ENCODE measurements around the gene LDHD. TPM values are rescaled to one million over a fixed set of nuclear protein-coding genes. Genes with fewer than 3 reads are reported as not detected.

Gene LDHD
- total and polyA plus RNA-seq, 2 experiments from 2014 or later = 0.65 to 1.1 TPM

DNA sequence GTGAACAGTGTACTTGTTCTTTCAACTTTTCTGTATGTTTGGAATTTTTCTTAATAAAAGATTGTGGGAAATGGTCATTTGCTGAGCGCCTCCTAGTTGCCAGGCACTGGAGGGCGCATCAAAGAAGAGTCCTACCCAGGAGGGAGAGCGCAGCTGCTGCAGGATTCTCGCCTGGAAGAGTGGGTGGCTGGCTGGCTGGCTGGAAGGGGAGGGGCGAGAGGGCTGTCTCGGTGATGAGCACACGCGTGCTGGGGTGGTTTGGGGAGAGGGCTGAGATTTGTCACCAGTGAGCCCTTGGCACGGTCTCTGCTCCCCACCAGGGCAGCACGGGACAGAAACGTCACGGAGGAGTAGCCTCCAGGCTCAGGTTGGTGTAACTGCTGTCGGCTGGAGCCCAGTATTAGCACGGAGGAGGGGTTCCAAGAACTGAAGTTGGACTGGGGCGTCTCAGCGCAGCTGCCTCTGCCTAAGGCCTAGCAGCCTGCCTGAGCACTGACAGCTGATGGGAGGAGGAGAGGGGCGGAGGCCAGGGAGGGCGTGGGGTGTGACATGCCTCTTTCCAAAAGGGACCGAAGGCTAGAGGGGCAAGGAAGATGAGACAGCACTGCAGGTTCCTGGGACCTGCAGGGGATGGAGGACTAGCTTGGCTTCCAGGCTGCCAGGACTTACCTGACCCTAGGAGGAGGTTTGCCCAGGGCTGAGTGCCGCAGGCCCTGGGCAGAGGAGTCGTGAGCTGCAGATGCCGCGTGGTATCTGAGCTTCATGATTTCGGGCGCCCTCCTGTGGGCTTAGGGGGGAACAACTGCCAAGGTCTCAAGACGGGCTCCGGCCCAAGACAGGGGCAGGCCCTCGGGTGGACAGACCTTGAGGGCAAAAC, 5.7 kb downstream of the LDHD start:
- no peaks in the 10 kb centered on the region for H4K20me1 ChIP-seq (ENCODE audit: insufficient read depth)
- peak overlapping the region; percentile 60 for H3K4me3 ChIP-seq
- TF ChIP-seq EZH2 (IDR thresholded peaks at IDR 0.05; ENCODE audit: insufficient read depth, poor library complexity, severe bottlenecking) = no peak
- TF ChIP-seq EZH2phosphoT487 (IDR thresholded peaks at IDR 0.05; ENCODE audit: insufficient read depth, low read depth) = no peak
- H3K4me2 ChIP-seq (ENCODE audit: unreplicated experiment) = peak overlapping the region; percentile 83
- H3K27me3 ChIP-seq (replicated peaks; ENCODE audit: insufficient read depth) = no peaks in the 10 kb centered on the region
- no peaks in the 10 kb centered on the region for H3K79me2 ChIP-seq (ENCODE audit: insufficient read depth)
- H3F3A ChIP-seq (ENCODE audit: insufficient read depth) = peaks cover 17% of the 10 kb centered on the region
- peak; percentile 97 for DNase-seq
- peak overlapping the region; percentile 61 for H3K27ac ChIP-seq
- no peaks in the 10 kb centered on the region for H3K9me2 ChIP-seq (ENCODE audit: insufficient read depth)
- WGBS, 2 experiments (ENCODE audit: low coverage in 1 of 2, low lambda C conversion rate in 2 of 2, missing lambda C conversion rate in 2 of 2) = 2 to 3% methylated on average over 28 of the region's 28 CpGs
- no peaks in the 10 kb centered on the region for H3K36me3 ChIP-seq (ENCODE audit: low read depth)
- peak overlapping the region; percentile 50 for H3K9ac ChIP-seq
- in situ Hi-C loops (cut with MboI) = no loop called here
- no peaks in the 10 kb centered on the region for H3K9me3 ChIP-seq (ENCODE audit: low read depth)
- peaks cover 30% of the 10 kb centered on the region for H3K4me1 ChIP-seq (ENCODE audit: insufficient read depth)
- H2AFZ ChIP-seq = peak overlapping the region; percentile 66

DNA sequence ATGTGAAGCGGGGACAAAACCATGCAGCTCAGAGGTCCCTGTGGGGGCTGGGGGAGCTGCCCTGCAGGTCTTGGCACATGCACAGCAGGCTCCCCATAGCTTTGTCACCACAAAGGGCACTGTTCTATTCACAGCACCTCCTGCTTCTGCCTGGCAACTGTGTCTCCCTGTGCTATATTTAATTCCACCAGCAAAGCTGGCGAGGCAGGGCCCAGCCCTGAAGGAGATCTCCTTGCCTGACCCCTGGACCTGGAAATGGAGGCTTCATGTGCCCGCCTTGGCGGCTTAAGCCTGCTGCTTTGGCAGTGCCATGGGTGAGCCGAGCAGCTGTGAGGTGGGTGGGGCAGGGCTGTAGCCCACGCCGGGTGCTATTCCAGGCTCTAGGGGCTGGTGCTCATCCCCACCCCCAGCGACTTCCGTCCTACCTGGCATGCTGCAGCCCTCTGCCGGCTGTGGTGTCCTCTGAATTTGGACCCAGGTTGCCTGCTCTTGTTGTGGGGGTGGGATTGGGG, 6.8 kb downstream of the LDHD start:
- Histone ChIP-seq H3K27me3 (replicated peaks; ENCODE audit: insufficient read depth) (no peaks in the 10 kb centered on the region), H3K9me2 (ENCODE audit: insufficient read depth) (no peaks in the 10 kb centered on the region), H3K9ac (peak overlapping the region; percentile 50), H3K4me1 (ENCODE audit: insufficient read depth) (peaks cover 30% of the 10 kb centered on the region), H3K4me2 (ENCODE audit: unreplicated experiment) (peak overlapping the region; percentile 83), H3K4me3 (no peak overlapping the region), H3K9me3 (ENCODE audit: low read depth) (no peaks in the 10 kb centered on the region), H3K36me3 (ENCODE audit: low read depth) (no peaks in the 10 kb centered on the region), H2AFZ (no peak overlapping the region), H4K20me1 (ENCODE audit: insufficient read depth) (no peaks in the 10 kb centered on the region), H3F3A (ENCODE audit: insufficient read depth) (peaks cover 17% of the 10 kb centered on the region), H3K79me2 (ENCODE audit: insufficient read depth) (no peaks in the 10 kb centered on the region), H3K27ac (peak overlapping the region; percentile 61; the same call in 1 of the 2 replicates)
- in situ Hi-C loops (cut with MboI) = loop anchor here (5.0 kb wide), 1 partner anchor 107 kb away; no protein-coding TSS in a partner anchor
- TF ChIP-seq EZH2 (IDR thresholded peaks at IDR 0.05; ENCODE audit: insufficient read depth, poor library complexity, severe bottlenecking) (no peak), EZH2phosphoT487 (IDR thresholded peaks at IDR 0.05; ENCODE audit: insufficient read depth, low read depth) (no peak)
- no peak for DNase-seq
- 83% methylated on average over 10 of the region's 10 CpGs for WGBS, 2 experiments (ENCODE audit: low coverage in 1 of 2, low lambda C conversion rate in 2 of 2, missing lambda C conversion rate in 2 of 2)

GRCh38 chr16:75108792-75109731, 7.5 kb downstream of the LDHD start:
- Histone ChIP-seq H2AFZ (peak overlapping the region; percentile 53), H3K9ac (0 out of 2 replicates have a peak overlapping the region, but pooled peaks have one; percentile 11), H3K27me3 (replicated peaks; ENCODE audit: insufficient read depth) (no peaks in the 10 kb centered on the region), H3K4me1 (ENCODE audit: insufficient read depth) (peaks cover 30% of the 10 kb centered on the region), H3K9me2 (ENCODE audit: insufficient read depth) (no peaks in the 10 kb centered on the region), H3K9me3 (ENCODE audit: low read depth) (no peaks in the 10 kb centered on the region), H3K4me2 (ENCODE audit: unreplicated experiment) (peak overlapping the region; percentile 6), H3K36me3 (ENCODE audit: low read depth) (no peaks in the 10 kb centered on the region), H3K4me3 (no peak overlapping the region), H3F3A (ENCODE audit: insufficient read depth) (peaks cover 17% of the 10 kb centered on the region), H3K79me2 (ENCODE audit: insufficient read depth) (no peaks in the 10 kb centered on the region), H4K20me1 (ENCODE audit: insufficient read depth) (no peaks in the 10 kb centered on the region), H3K27ac (peak overlapping the region; percentile 39)
- in situ Hi-C loops (cut with MboI) = loop anchor here (5.0 kb wide), 1 partner anchor 107 kb away; no protein-coding TSS in a partner anchor
- WGBS, 2 experiments (ENCODE audit: low coverage in 1 of 2, low lambda C conversion rate in 2 of 2, missing lambda C conversion rate in 2 of 2) = 68 to 69% methylated on average over 27 of the region's 27 CpGs
- TF ChIP-seq EZH2 (IDR thresholded peaks at IDR 0.05; ENCODE audit: insufficient read depth, poor library complexity, severe bottlenecking) (no peak), EZH2phosphoT487 (IDR thresholded peaks at IDR 0.05; ENCODE audit: insufficient read depth, low read depth) (no peak)
- DNase-seq = peak; percentile 94

GRCh38 chr16:75107505-75107904, 9.1 kb downstream of the LDHD start:
- Histone ChIP-seq H3K9ac (no peak overlapping the region), H3K79me2 (ENCODE audit: insufficient read depth) (no peaks in the 10 kb centered on the region), H3K27ac (no peak overlapping the region), H3K9me2 (ENCODE audit: insufficient read depth) (no peaks in the 10 kb centered on the region), H3K9me3 (ENCODE audit: low read depth) (no peaks in the 10 kb centered on the region), H3F3A (ENCODE audit: insufficient read depth) (peaks cover 17% of the 10 kb centered on the region), H3K4me1 (ENCODE audit: insufficient read depth) (peaks cover 30% of the 10 kb centered on the region), H4K20me1 (ENCODE audit: insufficient read depth) (no peaks in the 10 kb centered on the region), H2AFZ (no peak overlapping the region), H3K27me3 (replicated peaks; ENCODE audit: insufficient read depth) (no peaks in the 10 kb centered on the region), H3K4me3 (no peak overlapping the region), H3K4me2 (ENCODE audit: unreplicated experiment) (no peak overlapping the region), H3K36me3 (ENCODE audit: low read depth) (no peaks in the 10 kb centered on the region)
- WGBS, 2 experiments (ENCODE audit: low coverage in 1 of 2, low lambda C conversion rate in 2 of 2, missing lambda C conversion rate in 2 of 2) = 95 to 97% methylated on average over 10 of the region's 10 CpGs
- in situ Hi-C loops (cut with MboI) = loop anchor here (5.0 kb wide), 1 partner anchor 105 kb away; no protein-coding TSS in a partner anchor
- DNase-seq = no peak
- TF ChIP-seq EZH2 (IDR thresholded peaks at IDR 0.05; ENCODE audit: insufficient read depth, poor library complexity, severe bottlenecking) = no peak

All from GM23248 (cell line).